Tibial nerve (tissue), 3 donors: ENCODE results near the gene DRD3.

Experiments
- POLR2A ChIP-seq, 2 donors: fragments of 450-650 bp; IDR thresholded peaks; one replicate each; pipeline ENCODE4 v1.6.1; 2017; ENCODE audit warnings: antibody characterized with exemption in 2 of 2, mild to moderate bottlenecking in 2 of 2, moderate library complexity in 2 of 2
- TF ChIP-seq, protein P1 (sequence below), 5 experiments: fragments of 200-600 bp in 3 of 5; fragments of 450-650 bp in 2 of 5; sonication (generic) in 3 of 5; IDR thresholded peaks; one replicate each; pipeline ENCODE4 v1.5.1; 2016 to 2019; ENCODE audit warnings: antibody characterized with exemption in 5 of 5, mild to moderate bottlenecking in 3 of 5, moderate library complexity in 2 of 5

DNA sequence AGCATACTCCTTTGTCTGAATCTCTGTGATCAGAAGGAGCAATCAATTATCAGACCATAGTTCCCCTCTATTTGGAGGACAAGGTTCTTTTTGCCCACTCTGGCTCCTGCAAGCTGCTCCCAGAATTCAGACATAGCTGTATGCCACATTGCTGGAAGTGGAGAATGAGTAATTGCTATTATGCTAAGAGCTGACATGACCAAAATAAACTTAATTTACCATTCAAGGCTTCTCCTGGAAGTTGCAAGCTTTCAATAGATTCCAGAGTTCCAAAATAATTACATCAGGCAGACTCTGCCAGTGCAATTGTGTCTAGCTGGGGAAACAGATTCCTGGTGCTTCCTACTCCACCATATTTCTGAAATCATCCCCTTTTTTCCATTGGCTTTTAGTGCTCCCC lies 7.6 kb upstream of the DRD3 start:
- no peak for TF ChIP-seq POLR2A (IDR thresholded peaks at IDR 0.05)
- TF ChIP-seq, protein P1, sequence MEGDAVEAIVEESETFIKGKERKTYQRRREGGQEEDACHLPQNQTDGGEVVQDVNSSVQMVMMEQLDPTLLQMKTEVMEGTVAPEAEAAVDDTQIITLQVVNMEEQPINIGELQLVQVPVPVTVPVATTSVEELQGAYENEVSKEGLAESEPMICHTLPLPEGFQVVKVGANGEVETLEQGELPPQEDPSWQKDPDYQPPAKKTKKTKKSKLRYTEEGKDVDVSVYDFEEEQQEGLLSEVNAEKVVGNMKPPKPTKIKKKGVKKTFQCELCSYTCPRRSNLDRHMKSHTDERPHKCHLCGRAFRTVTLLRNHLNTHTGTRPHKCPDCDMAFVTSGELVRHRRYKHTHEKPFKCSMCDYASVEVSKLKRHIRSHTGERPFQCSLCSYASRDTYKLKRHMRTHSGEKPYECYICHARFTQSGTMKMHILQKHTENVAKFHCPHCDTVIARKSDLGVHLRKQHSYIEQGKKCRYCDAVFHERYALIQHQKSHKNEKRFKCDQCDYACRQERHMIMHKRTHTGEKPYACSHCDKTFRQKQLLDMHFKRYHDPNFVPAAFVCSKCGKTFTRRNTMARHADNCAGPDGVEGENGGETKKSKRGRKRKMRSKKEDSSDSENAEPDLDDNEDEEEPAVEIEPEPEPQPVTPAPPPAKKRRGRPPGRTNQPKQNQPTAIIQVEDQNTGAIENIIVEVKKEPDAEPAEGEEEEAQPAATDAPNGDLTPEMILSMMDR (IDR thresholded peaks at IDR 0.05): no peak
